Prostate gland (tissue), 2 donors: ENCODE data around the gene LMAN1L. TPM values are rescaled to one million over a fixed set of nuclear protein-coding genes. Genes with fewer than 3 reads are reported as not detected.

Experiments used
- DNase-seq: peaks from one replicate; pipeline ENCODE4 v3.0.0-alpha.2; 2019; ENCODE audit warnings: low spot score
- H3K27ac ChIP-seq, 2 donors: fragments of 200-600 bp; sonication (generic); 2 replicates each; pipeline ENCODE4 v1.5.1; 2017 to 2019
- H3K27me3 ChIP-seq: fragments of 200-600 bp; sonication (generic); replicated peaks from 2 replicates; pipeline ENCODE4 v1.5.1; 2019; ENCODE audit not compliant: insufficient read depth
- H3K36me3 ChIP-seq, 2 donors: fragments of 200-600 bp; sonication (generic); 1 replicate in 1 of 2; 2 replicates in 1 of 2; pipeline versions ENCODE4 v1.5.1 to v1.8.1; 2017 to 2019
- H3K4me1 ChIP-seq: fragments of 200-600 bp; sonication (generic); replicated peaks from 2 replicates; pipeline ENCODE4 v1.5.1; 2019
- H3K4me3 ChIP-seq, 2 donors: fragments of 200-600 bp; sonication (generic); 2 replicates each; pipeline ENCODE4 v1.5.1; 2017 to 2019
- H3K9me3 ChIP-seq: fragments of 200-600 bp; sonication (generic); 2 replicates; pipeline ENCODE4 v1.5.1; 2017
- POLR2A ChIP-seq: fragments of 450-650 bp; IDR thresholded peaks from one replicate; pipeline ENCODE4 v1.6.1; 2016; ENCODE audit warnings: antibody characterized with exemption, mild to moderate bottlenecking
- POLR2AphosphoS5 ChIP-seq: sonication (generic); formaldehyde crosslinking; IDR thresholded peaks from one replicate; pipeline ENCODE4 v1.6.1; 2017; ENCODE audit warnings: antibody characterized with exemption
- WGBS: methylation state at CpG from one replicate; pipeline ENCODE4 v1.1.5; 2018; 5-methylcytosine and 5-hydroxymethylcytosine counted together
- intact Hi-C: fragments of 100-400 bp; cut with DNase I; formaldehyde crosslinking; loops from one replicate; pipeline ENCODE4 v1.14.2; 2022
- total RNA-seq, 2 donors: library from RNA; depleted of rRNA; stranded (reverse); fragments of >200 nt; gene quantifications; one replicate each; pipeline ENCODE4 v1.1.0, GENCODE V29; 2016
- TF ChIP-seq, protein P1 (sequence below), 4 experiments: fragments of 200-600 bp in 2 of 4; fragments of 450-650 bp in 2 of 4; sonication (generic) in 2 of 4; IDR thresholded peaks; 1 replicate in 3 of 4; 2 replicates in 1 of 4; pipeline ENCODE4 v1.5.1; 2016 to 2019; ENCODE audit warnings: antibody characterized with exemption in 4 of 4, mild to moderate bottlenecking in 2 of 4, moderate library complexity in 2 of 4

The LMAN1L gene
- total RNA-seq = 100 to 1,000 TPM; 219 to 229 TPM

DNA sequence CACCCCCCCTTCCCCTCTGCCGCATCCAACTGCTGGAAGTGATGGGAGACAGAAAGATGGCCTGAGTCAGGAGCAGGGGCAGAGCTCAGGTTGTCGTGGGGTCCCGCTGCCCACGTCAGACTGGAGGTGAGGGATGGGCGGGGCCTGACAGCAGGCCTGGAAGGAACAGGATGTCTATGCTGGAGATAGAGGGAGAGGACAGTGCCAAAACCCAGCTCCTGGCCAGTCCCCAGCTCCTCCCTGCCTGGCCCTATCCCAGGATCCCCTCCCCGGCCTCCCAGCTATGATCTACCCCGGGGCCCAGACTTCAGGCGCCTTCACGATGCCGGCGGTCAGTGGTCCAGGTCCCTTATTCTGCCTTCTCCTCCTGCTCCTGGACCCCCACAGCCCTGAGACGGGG, at the start of gene LMAN1L:
LMAN1L (plus strand) TSS at position 303 of the 400 bp plus-strand sequence; CDS start at position 323, 20 bp downstream.
- no peaks in the 10 kb centered on the region for H3K9me3 ChIP-seq
- H3K4me3 ChIP-seq = peak within 1 kb of the TSS; percentile 25 to 36
- no peak for TF ChIP-seq POLR2A
- TF ChIP-seq POLR2AphosphoS5 = peak; percentile 51
- TF ChIP-seq, protein P1, sequence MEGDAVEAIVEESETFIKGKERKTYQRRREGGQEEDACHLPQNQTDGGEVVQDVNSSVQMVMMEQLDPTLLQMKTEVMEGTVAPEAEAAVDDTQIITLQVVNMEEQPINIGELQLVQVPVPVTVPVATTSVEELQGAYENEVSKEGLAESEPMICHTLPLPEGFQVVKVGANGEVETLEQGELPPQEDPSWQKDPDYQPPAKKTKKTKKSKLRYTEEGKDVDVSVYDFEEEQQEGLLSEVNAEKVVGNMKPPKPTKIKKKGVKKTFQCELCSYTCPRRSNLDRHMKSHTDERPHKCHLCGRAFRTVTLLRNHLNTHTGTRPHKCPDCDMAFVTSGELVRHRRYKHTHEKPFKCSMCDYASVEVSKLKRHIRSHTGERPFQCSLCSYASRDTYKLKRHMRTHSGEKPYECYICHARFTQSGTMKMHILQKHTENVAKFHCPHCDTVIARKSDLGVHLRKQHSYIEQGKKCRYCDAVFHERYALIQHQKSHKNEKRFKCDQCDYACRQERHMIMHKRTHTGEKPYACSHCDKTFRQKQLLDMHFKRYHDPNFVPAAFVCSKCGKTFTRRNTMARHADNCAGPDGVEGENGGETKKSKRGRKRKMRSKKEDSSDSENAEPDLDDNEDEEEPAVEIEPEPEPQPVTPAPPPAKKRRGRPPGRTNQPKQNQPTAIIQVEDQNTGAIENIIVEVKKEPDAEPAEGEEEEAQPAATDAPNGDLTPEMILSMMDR (IDR thresholded peaks at IDR 0.05) = no peak
- intact Hi-C loops = no loop called here
- WGBS = 20% methylated on average over 12 of the region's 12 CpGs
- peaks cover 17% of the 10 kb centered on the region for H3K4me1 ChIP-seq
- peak within 1 kb of the TSS; percentile 91 to 92 for H3K27ac ChIP-seq
- peak; percentile 60 for DNase-seq
- no peaks in the 10 kb centered on the region for H3K27me3 ChIP-seq
- H3K36me3 ChIP-seq = no peaks in the 10 kb centered on the region

- Histone ChIP-seq H3K4me3 (no peak overlapping the region), H3K4me1 (no peaks in the 10 kb centered on the region), H3K9me3 (no peaks in the 10 kb centered on the region), H3K27me3 (no peaks in the 10 kb centered on the region), H3K36me3 (no peaks in the 10 kb centered on the region), H3K27ac (no peak overlapping the region)
- intact Hi-C loops = loop anchor here (10.0 kb wide), 1 partner anchor 389 kb away; no protein-coding TSS in a partner anchor
- 45% methylated on average over 15 of the region's 15 CpGs for WGBS
- TF ChIP-seq POLR2AphosphoS5 (no peak), POLR2A (no peak)
- TF ChIP-seq, protein P1 (IDR thresholded peaks at IDR 0.05) = no peak
- DNase-seq = no peak
Measured at GRCh38 chr15:74763416-74763815, 49.2 kb upstream of the LMAN1L start.

- intact Hi-C loops = loop anchor here (2.0 to 10.0 kb wide), 2 partner anchors 133 to 393 kb away; no protein-coding TSS in a partner anchor
- no peak for DNase-seq
- TF ChIP-seq, protein P1 (IDR thresholded peaks at IDR 0.05) = no peak
- TF ChIP-seq POLR2A = no peak
- no peak for TF ChIP-seq POLR2AphosphoS5
- 80% methylated on average over 14 of the region's 14 CpGs for WGBS
- no peaks in the 10 kb centered on the region for H3K4me1 ChIP-seq
- H3K27me3 ChIP-seq = no peaks in the 10 kb centered on the region
- H3K36me3 ChIP-seq = no peaks in the 10 kb centered on the region
- H3K27ac ChIP-seq = no peak overlapping the region
- no peaks in the 10 kb centered on the region for H3K9me3 ChIP-seq
- no peak overlapping the region for H3K4me3 ChIP-seq
Measured at GRCh38 chr15:74767167-74768098, 45.2 kb upstream of the LMAN1L start.

- Histone ChIP-seq H3K27ac (no peak overlapping the region), H3K9me3 (no peaks in the 10 kb centered on the region), H3K4me3 (no peak overlapping the region), H3K4me1 (no peaks in the 10 kb centered on the region), H3K27me3 (no peaks in the 10 kb centered on the region), H3K36me3 (no peaks in the 10 kb centered on the region)
- DNase-seq = no peak
- intact Hi-C loops = loop anchor here (2.0 to 10.0 kb wide), 2 partner anchors 133 to 393 kb away; no protein-coding TSS in a partner anchor
- 33% methylated on average over 15 of the region's 15 CpGs for WGBS
- no peak for TF ChIP-seq POLR2AphosphoS5
- TF ChIP-seq, protein P1 (IDR thresholded peaks at IDR 0.05) = no peak
- no peak for TF ChIP-seq POLR2A
Measured at GRCh38 chr15:74768099-74768770, 44.4 kb upstream of the LMAN1L start.
